Measurements from ENCODE around the gene INSYN2B. TPM values are rescaled to one million over a fixed set of nuclear protein-coding genes. Genes with fewer than 3 reads are reported as not detected.

The INSYN2B gene
- total and polyA plus RNA-seq, 2 experiments from 2014 or later: not detected

- H3K4me1 Mint-ChIP-seq: no peaks in the 10 kb centered on the region; the same call in 2 of the 3 replicates
Observed at GRCh38 chr5:169876386-169876785, 103.9 kb downstream of the INSYN2B start.

More at GRCh38 chr5:169876386-169876785, 103.9 kb downstream of the INSYN2B start:
- Histone ChIP-seq H2AFZ (no peak overlapping the region), H3F3A (replicated peaks; ENCODE audit: low read depth) (no peaks in the 10 kb centered on the region), H3K36me3 (ENCODE audit: insufficient read depth) (no peaks in the 10 kb centered on the region), H3K4me2 (no peak overlapping the region), H3K9me2 (ENCODE audit: insufficient read depth) (no peaks in the 10 kb centered on the region), H3K79me2 (replicated peaks; ENCODE audit: insufficient read depth) (no peaks in the 10 kb centered on the region), H3K27ac (ENCODE audit: low read depth) (no peak overlapping the region), H3K4me3 (no peak overlapping the region), H3K27me3 (ENCODE audit: insufficient read depth) (no peaks in the 10 kb centered on the region), H4K20me1 (replicated peaks; ENCODE audit: insufficient read depth) (no peaks in the 10 kb centered on the region), H3K4me1 (ENCODE audit: insufficient read depth) (no peaks in the 10 kb centered on the region)
- H3K9me3 Mint-ChIP-seq: no peaks in the 10 kb centered on the region
- no peak for TF ChIP-seq ZNF114 (CRISPR knock-in tag; IDR thresholded peaks at IDR 0.05)
- TF ChIP-seq, protein P1, sequence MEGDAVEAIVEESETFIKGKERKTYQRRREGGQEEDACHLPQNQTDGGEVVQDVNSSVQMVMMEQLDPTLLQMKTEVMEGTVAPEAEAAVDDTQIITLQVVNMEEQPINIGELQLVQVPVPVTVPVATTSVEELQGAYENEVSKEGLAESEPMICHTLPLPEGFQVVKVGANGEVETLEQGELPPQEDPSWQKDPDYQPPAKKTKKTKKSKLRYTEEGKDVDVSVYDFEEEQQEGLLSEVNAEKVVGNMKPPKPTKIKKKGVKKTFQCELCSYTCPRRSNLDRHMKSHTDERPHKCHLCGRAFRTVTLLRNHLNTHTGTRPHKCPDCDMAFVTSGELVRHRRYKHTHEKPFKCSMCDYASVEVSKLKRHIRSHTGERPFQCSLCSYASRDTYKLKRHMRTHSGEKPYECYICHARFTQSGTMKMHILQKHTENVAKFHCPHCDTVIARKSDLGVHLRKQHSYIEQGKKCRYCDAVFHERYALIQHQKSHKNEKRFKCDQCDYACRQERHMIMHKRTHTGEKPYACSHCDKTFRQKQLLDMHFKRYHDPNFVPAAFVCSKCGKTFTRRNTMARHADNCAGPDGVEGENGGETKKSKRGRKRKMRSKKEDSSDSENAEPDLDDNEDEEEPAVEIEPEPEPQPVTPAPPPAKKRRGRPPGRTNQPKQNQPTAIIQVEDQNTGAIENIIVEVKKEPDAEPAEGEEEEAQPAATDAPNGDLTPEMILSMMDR (conservative IDR thresholded peaks at IDR 0.05; ENCODE audit: low read depth in 2 of 2): no peak
- TF ChIP-seq, protein P2, sequence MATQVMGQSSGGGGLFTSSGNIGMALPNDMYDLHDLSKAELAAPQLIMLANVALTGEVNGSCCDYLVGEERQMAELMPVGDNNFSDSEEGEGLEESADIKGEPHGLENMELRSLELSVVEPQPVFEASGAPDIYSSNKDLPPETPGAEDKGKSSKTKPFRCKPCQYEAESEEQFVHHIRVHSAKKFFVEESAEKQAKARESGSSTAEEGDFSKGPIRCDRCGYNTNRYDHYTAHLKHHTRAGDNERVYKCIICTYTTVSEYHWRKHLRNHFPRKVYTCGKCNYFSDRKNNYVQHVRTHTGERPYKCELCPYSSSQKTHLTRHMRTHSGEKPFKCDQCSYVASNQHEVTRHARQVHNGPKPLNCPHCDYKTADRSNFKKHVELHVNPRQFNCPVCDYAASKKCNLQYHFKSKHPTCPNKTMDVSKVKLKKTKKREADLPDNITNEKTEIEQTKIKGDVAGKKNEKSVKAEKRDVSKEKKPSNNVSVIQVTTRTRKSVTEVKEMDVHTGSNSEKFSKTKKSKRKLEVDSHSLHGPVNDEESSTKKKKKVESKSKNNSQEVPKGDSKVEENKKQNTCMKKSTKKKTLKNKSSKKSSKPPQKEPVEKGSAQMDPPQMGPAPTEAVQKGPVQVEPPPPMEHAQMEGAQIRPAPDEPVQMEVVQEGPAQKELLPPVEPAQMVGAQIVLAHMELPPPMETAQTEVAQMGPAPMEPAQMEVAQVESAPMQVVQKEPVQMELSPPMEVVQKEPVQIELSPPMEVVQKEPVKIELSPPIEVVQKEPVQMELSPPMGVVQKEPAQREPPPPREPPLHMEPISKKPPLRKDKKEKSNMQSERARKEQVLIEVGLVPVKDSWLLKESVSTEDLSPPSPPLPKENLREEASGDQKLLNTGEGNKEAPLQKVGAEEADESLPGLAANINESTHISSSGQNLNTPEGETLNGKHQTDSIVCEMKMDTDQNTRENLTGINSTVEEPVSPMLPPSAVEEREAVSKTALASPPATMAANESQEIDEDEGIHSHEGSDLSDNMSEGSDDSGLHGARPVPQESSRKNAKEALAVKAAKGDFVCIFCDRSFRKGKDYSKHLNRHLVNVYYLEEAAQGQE (IDR thresholded peaks at IDR 0.05; ENCODE audit: unreplicated experiment): no peak
- no peak for TF ChIP-seq POLR2AphosphoS5 (IDR thresholded peaks at IDR 0.05; ENCODE audit: low read depth)
- TF ChIP-seq EZH2 (IDR thresholded peaks at IDR 0.05; ENCODE audit: low read depth, unreplicated experiment): no peak
- no peak for TF ChIP-seq JUNB (IDR thresholded peaks at IDR 0.05; ENCODE audit: unreplicated experiment)
- TF ChIP-seq, protein P3, sequence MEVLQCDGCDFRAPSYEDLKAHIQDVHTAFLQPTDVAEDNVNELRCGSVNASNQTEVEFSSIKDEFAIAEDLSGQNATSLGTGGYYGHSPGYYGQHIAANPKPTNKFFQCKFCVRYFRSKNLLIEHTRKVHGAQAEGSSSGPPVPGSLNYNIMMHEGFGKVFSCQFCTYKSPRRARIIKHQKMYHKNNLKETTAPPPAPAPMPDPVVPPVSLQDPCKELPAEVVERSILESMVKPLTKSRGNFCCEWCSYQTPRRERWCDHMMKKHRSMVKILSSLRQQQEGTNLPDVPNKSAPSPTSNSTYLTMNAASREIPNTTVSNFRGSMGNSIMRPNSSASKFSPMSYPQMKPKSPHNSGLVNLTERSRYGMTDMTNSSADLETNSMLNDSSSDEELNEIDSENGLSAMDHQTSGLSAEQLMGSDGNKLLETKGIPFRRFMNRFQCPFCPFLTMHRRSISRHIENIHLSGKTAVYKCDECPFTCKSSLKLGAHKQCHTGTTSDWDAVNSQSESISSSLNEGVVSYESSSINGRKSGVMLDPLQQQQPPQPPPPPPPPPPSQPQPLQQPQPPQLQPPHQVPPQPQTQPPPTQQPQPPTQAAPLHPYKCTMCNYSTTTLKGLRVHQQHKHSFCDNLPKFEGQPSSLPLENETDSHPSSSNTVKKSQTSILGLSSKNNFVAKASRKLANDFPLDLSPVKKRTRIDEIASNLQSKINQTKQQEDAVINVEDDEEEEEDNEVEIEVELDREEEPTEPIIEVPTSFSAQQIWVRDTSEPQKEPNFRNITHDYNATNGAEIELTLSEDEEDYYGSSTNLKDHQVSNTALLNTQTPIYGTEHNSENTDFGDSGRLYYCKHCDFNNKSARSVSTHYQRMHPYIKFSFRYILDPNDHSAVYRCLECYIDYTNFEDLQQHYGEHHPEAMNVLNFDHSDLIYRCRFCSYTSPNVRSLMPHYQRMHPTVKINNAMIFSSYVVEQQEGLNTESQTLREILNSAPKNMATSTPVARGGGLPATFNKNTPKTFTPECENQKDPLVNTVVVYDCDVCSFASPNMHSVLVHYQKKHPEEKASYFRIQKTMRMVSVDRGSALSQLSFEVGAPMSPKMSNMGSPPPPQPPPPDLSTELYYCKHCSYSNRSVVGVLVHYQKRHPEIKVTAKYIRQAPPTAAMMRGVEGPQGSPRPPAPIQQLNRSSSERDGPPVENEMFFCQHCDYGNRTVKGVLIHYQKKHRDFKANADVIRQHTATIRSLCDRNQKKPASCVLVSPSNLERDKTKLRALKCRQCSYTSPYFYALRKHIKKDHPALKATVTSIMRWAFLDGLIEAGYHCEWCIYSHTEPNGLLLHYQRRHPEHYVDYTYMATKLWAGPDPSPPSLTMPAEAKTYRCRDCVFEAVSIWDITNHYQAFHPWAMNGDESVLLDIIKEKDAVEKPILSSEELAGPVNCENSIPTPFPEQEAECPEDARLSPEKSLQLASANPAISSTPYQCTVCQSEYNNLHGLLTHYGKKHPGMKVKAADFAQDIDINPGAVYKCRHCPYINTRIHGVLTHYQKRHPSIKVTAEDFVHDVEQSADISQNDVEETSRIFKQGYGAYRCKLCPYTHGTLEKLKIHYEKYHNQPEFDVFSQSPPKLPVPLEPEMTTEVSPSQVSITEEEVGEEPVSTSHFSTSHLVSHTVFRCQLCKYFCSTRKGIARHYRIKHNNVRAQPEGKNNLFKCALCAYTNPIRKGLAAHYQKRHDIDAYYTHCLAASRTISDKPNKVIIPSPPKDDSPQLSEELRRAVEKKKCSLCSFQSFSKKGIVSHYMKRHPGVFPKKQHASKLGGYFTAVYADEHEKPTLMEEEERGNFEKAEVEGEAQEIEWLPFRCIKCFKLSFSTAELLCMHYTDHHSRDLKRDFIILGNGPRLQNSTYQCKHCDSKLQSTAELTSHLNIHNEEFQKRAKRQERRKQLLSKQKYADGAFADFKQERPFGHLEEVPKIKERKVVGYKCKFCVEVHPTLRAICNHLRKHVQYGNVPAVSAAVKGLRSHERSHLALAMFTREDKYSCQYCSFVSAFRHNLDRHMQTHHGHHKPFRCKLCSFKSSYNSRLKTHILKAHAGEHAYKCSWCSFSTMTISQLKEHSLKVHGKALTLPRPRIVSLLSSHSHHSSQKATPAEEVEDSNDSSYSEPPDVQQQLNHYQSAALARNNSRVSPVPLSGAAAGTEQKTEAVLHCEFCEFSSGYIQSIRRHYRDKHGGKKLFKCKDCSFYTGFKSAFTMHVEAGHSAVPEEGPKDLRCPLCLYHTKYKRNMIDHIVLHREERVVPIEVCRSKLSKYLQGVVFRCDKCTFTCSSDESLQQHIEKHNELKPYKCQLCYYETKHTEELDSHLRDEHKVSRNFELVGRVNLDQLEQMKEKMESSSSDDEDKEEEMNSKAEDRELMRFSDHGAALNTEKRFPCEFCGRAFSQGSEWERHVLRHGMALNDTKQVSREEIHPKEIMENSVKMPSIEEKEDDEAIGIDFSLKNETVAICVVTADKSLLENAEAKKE (CRISPR knock-in tag; IDR thresholded peaks at IDR 0.05): no peak
- TF ChIP-seq STAT1 (IDR thresholded peaks at IDR 0.05; ENCODE audit: unreplicated experiment): no peak
- TF ChIP-seq ZNF331 (CRISPR knock-in tag; IDR thresholded peaks at IDR 0.05; ENCODE audit: low read depth): no peak
- no peak for TF ChIP-seq NANOG (IDR thresholded peaks at IDR 0.05; ENCODE audit: borderline replicate concordance)
- TF ChIP-seq, protein P4, sequence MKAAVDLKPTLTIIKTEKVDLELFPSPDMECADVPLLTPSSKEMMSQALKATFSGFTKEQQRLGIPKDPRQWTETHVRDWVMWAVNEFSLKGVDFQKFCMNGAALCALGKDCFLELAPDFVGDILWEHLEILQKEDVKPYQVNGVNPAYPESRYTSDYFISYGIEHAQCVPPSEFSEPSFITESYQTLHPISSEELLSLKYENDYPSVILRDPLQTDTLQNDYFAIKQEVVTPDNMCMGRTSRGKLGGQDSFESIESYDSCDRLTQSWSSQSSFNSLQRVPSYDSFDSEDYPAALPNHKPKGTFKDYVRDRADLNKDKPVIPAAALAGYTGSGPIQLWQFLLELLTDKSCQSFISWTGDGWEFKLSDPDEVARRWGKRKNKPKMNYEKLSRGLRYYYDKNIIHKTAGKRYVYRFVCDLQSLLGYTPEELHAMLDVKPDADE (IDR thresholded peaks at IDR 0.05): no peak
- TF ChIP-seq CREB1 (CRISPR knock-in tag; IDR thresholded peaks at IDR 0.05; ENCODE audit: low read depth): no peak
- no peaks in the 10 kb centered on the region for H3K36me3 Mint-ChIP-seq (ENCODE audit: low read depth)
- no peak overlapping the region for H3K27ac Mint-ChIP-seq
- H3K4me3 Mint-ChIP-seq: no peak overlapping the region
- DNase-seq (ENCODE audit: low spot score) (no peak), ATAC-seq (no peak)
- peaks cover 4% of the 10 kb centered on the region for H3K27me3 Mint-ChIP-seq (ENCODE audit: insufficient read depth, low read depth, poor library complexity)
